Effector memory CD4-positive, alpha-beta T cell (primary cell): ENCODE results near the gene ROPN1.
"Not testable (repeated sequence)": the region's sequence is repeated elsewhere in the genome, so short reads cannot be mapped to it uniquely, and the experiment has no call there.

Experiments
- DNase-seq, 3 donors: peaks; one replicate each; pipeline ENCODE4 v3.0.0-alpha.2; 2020
- H3K27ac ChIP-seq: 2 replicates; pipeline ENCODE4 v1.7.0; 2013; ENCODE audit warnings: mild to moderate bottlenecking, low read length, moderate library complexity; ENCODE audit not compliant: insufficient read depth, poor library complexity, severe bottlenecking
- H3K27me3 ChIP-seq: replicated peaks from 2 replicates; pipeline ENCODE4 v1.7.0; 2013; ENCODE audit warnings: mild to moderate bottlenecking, low read length; ENCODE audit not compliant: insufficient read depth, control insufficient read depth, poor library complexity, severe bottlenecking
- H3K36me3 ChIP-seq: 2 replicates; pipeline ENCODE4 v1.7.0; 2013; ENCODE audit warnings: mild to moderate bottlenecking, low read length, moderate library complexity; ENCODE audit not compliant: control insufficient read depth, insufficient read depth
- H3K4me1 ChIP-seq: 2 replicates; pipeline ENCODE4 v1.7.0; 2013; ENCODE audit warnings: low read length, mild to moderate bottlenecking; ENCODE audit not compliant: control insufficient read depth, insufficient read depth, poor library complexity, severe bottlenecking
- H3K4me3 ChIP-seq: 2 replicates; pipeline ENCODE4 v1.7.0; 2013; ENCODE audit warnings: low read length, low read depth, mild to moderate bottlenecking; ENCODE audit not compliant: insufficient read depth, poor library complexity, severe bottlenecking
- H3K9me3 ChIP-seq: 2 replicates; pipeline ENCODE4 v1.7.0; 2013; ENCODE audit warnings: mild to moderate bottlenecking, low read length, moderate library complexity; ENCODE audit not compliant: control insufficient read depth

ROPN1 gene

GRCh38 chr3:124032311-124032880 lies 40.5 kb upstream of the ROPN1 start:
- Histone ChIP-seq H3K27me3 (peaks cover 22% of the 10 kb centered on the region), H3K4me1 (peaks cover 13% of the 10 kb centered on the region), H3K9me3 (no peaks in the 10 kb centered on the region), H3K27ac (no peak overlapping the region), H3K4me3 (no peak overlapping the region), H3K36me3 (no peaks in the 10 kb centered on the region)
- no peak for DNase-seq

GRCh38 chr3:124026516-124026915 lies 34.6 kb upstream of the ROPN1 start:
- no peaks in the 10 kb centered on the region for H3K9me3 ChIP-seq
- no peaks in the 10 kb centered on the region for H3K4me1 ChIP-seq
- no peak overlapping the region for H3K4me3 ChIP-seq
- no peak for DNase-seq
- no peaks in the 10 kb centered on the region for H3K27me3 ChIP-seq
- no peak overlapping the region for H3K27ac ChIP-seq
- no peaks in the 10 kb centered on the region for H3K36me3 ChIP-seq

GRCh38 chr3:124023531-124023930 lies 31.6 kb upstream of the ROPN1 start:
- DNase-seq, H3K4me1 ChIP-seq, H3K4me3 ChIP-seq, H3K36me3 ChIP-seq, H3K27me3 ChIP-seq, H3K27ac ChIP-seq, H3K9me3 ChIP-seq: not testable (repeated sequence)

GRCh38 chr3:124019291-124019690 lies 27.4 kb upstream of the ROPN1 start:
- Histone ChIP-seq H3K36me3 (no peaks in the 10 kb centered on the region), H3K9me3 (no peaks in the 10 kb centered on the region), H3K4me1 (no peaks in the 10 kb centered on the region), H3K27ac (no peak overlapping the region), H3K4me3 (no peak overlapping the region), H3K27me3 (no peaks in the 10 kb centered on the region)
- no peak for DNase-seq

GRCh38 chr3:124017502-124017901 lies 25.6 kb upstream of the ROPN1 start:
- H3K9me3 ChIP-seq, H3K4me3 ChIP-seq, DNase-seq, H3K4me1 ChIP-seq, H3K36me3 ChIP-seq, H3K27ac ChIP-seq, H3K27me3 ChIP-seq: not testable (repeated sequence)

- DNase-seq, H3K36me3 ChIP-seq, H3K27me3 ChIP-seq, H3K4me3 ChIP-seq, H3K27ac ChIP-seq, H3K9me3 ChIP-seq, H3K4me1 ChIP-seq: not testable (repeated sequence)
Measured at GRCh38 chr3:124016483-124016882, 24.6 kb upstream of the ROPN1 start.

- DNase-seq: no peak
- Histone ChIP-seq H3K36me3 (no peaks in the 10 kb centered on the region), H3K27ac (no peak overlapping the region), H3K27me3 (no peaks in the 10 kb centered on the region), H3K4me3 (no peak overlapping the region), H3K9me3 (no peaks in the 10 kb centered on the region), H3K4me1 (no peaks in the 10 kb centered on the region)
Measured at GRCh38 chr3:124014366-124014942, 22.5 kb upstream of the ROPN1 start.

- H3K27me3 ChIP-seq, DNase-seq, H3K9me3 ChIP-seq, H3K27ac ChIP-seq, H3K4me1 ChIP-seq, H3K4me3 ChIP-seq, H3K36me3 ChIP-seq: not testable (repeated sequence)
Measured at GRCh38 chr3:124008321-124008720, 16.4 kb upstream of the ROPN1 start.

GRCh38 chr3:124007186-124007585 lies 15.3 kb upstream of the ROPN1 start:
- DNase-seq: no peak
- Histone ChIP-seq H3K9me3 (no peaks in the 10 kb centered on the region), H3K27ac (no peak overlapping the region), H3K36me3 (no peaks in the 10 kb centered on the region), H3K4me3 (no peak overlapping the region), H3K27me3 (no peaks in the 10 kb centered on the region), H3K4me1 (no peaks in the 10 kb centered on the region)

- H3K36me3 ChIP-seq, H3K27me3 ChIP-seq, H3K4me1 ChIP-seq, H3K9me3 ChIP-seq, DNase-seq, H3K4me3 ChIP-seq, H3K27ac ChIP-seq: not testable (repeated sequence)
Measured at GRCh38 chr3:124002405-124003079, 10.6 kb upstream of the ROPN1 start.
